HG03097 (cell line): Measurements from ENCODE around the gene ADGRD2.

ENCODE experiments used
- ATAC-seq: cut with Tn5 transposase; IDR thresholded peaks from one replicate; pipeline ENCODE4 v1.9.1; 2021; ENCODE audit not compliant: unreplicated experiment, low FRiP score

Gene ADGRD2

DNA sequence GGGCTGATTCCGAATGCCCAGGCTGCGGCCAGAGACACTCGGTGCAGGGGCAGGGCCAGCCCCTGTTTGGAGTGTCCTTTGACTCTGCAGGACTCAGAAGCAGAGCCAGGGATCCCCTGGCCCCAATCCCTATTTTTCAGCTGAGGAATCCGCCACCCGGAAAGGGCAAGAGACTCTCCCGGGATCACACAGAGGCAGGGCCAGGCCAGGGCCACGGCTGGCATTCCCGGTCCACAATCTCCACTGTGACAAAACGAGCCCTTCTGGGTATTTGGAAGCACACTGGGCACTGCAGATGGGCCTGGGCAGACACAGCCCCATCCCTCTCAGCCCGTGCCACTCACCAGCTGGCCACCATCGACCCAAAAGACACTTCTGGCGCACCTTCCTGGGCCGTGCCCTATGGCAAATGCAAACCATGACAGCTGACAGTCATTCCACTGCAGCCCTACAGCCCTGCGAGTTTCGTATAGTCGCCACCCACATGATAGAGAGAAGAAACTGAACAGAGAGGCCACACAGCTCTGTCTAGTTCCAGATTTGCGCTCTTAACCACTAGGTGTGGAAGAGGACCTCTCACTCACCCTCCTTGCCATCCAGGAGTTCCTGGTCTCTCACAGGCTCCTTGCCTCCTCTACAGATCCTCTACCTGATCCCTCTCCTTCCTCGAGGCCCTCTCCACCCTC lies 43.7 kb downstream of the ADGRD2 start:
- ATAC-seq: no peak

DNA sequence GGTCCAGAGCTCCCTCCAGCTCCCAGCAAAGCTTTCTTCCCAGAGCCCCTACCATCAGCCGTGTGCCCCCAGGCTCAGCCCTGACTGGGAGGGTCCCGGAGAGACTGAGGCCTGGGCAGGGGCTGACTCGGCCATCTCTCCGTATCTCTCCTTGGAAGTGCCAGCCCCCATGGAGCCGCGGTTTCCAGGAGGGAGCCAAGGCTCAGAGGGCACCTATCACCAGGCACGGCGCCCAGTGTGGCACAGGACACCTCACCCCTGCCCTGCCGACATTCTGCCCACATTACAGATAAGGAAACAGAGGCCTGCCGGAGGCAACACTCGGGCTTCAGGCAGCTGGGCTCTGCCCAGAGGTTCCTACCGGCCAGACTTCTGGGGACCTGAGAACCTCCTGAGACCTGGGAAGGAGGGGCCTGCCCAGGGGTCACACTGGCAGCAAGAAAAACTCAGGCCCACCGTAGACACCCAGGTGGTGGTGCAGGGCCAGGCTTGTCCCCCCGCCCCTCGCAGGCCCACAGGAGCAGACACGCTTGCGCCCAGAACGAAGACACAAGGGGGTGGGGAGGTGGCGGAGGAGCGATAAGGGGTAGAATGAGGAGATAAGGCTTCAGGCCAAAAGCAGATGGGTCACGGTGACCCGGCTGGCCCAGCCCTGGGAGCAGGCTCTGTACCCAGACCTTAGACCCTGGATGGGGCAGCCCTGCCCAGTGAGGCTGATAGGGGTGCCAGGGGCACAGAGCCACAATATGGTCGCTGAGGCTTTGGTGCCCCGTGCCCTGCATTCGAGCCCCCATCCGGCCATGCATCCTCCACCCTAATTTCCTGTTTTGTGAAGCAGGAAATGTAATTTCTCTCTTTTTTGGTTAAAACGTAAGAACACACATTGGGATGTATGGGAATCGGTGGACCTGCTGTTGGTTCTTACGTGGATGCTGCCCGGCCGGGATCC lies 45.1 kb downstream of the ADGRD2 start:
- no peak for ATAC-seq

DNA sequence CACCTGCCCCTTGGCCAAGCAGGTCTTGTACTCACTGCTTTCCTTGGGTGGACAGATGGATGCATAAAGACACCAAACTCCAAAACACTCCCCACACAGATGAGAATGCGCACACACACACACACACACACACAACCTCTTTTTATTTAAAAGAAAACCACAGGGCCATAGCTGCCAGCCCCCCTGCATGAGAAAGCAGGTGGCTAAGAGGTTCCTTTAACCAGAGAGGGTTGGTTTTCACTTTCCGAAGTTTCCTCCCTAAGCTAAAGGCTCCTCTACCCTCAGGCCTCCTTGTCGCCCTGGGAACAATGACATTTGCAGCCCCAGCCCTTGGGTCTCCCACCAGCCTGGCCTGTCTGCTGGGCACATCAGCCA lies 45.8 kb downstream of the ADGRD2 start:
- ATAC-seq: no peak

GRCh38 chr9:124496463-124496862 lies 46.2 kb downstream of the ADGRD2 start:
- ATAC-seq: no peak

GRCh38 chr9:124497441-124497840 lies 47.2 kb downstream of the ADGRD2 start:
- no peak for ATAC-seq

DNA sequence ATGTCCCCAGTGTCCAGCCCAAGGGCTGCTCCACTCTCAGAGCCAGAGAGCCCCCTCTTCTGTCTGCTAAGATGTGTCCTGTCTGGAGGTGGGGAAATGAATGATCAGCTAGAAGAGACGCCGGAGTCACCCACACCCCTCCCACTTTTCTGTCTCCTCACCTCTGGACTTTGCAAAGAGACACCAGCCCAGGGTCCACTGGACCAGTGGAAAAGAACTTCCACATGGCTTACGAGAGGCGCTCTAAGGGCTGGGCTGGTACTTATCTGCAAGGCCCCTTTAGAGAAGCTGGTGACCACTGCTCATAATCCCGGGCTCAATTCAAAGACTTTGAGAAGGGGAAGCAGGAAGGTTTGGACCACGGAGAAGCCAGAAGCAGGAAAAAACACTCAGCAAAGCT lies 47.8 kb downstream of the ADGRD2 start:
- no peak for ATAC-seq

GRCh38 chr9:124498499-124499146 lies 48.4 kb downstream of the ADGRD2 start:
- no peak for ATAC-seq

DNA sequence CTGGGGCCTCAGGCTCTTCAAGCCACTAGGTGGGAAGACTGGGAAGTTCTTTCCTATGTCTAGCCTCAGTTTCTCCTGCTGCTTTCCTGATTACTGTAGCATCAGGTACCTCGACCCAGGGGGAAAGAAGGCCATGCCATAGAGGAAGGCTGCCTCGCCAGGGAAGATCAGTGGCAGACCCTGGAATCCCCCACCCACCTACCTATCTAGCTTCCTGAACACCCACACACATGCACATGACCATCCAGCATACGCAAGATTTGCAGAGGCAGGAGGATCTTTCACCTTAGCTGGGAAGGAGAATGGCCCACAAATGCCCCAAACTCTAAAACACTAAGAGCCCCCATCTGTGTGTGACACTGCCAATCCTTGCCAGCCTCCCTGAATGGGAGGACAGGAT lies 49.0 kb downstream of the ADGRD2 start:
- no peak for ATAC-seq

GRCh38 chr9:124500028-124500795 lies 50.0 kb downstream of the ADGRD2 start:
- ATAC-seq: no peak

DNA sequence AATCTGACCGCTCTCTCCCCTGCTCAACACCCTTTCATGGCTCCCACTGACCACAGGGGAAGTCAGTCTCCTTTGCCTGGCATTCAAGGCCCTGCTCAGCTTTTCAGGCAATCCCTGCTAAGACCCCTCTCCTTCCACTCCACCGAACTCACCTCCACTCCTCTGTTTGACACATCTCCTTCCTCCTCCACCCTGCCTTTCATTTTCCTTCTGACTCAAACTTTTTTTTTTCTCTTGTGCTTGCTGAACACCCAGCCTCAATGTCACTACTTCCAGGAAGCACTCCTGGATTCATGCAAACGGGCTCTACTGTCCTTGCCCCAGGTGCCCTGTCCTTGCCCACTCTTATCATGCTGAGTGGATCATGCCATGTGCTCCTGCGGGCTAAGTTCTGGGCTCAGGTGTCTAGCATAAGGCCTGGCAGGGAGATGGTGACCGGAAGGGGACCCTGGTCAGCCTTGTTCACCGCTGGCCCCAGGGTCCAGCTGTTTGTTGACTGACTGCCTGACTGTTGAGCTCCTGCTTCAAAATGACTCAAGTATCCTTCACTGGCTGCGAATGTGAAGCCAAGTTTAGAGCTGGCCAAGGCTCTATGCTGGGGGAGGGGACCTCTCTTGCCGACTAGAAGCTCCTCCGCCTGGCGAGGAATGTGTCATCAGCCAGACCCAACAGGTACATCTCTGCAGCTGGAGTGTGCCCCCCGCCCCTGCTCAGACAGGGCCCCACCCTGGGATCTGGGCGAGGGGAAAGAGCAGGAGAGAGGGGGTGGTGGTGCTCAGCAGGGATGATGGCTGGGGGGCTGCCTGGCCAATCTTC lies 50.8 kb downstream of the ADGRD2 start:
- no peak for ATAC-seq

- no peak for ATAC-seq
These were observed 51.6 kb downstream of the ADGRD2 start for GRCh38 chr9:124501771-124502320.

DNA sequence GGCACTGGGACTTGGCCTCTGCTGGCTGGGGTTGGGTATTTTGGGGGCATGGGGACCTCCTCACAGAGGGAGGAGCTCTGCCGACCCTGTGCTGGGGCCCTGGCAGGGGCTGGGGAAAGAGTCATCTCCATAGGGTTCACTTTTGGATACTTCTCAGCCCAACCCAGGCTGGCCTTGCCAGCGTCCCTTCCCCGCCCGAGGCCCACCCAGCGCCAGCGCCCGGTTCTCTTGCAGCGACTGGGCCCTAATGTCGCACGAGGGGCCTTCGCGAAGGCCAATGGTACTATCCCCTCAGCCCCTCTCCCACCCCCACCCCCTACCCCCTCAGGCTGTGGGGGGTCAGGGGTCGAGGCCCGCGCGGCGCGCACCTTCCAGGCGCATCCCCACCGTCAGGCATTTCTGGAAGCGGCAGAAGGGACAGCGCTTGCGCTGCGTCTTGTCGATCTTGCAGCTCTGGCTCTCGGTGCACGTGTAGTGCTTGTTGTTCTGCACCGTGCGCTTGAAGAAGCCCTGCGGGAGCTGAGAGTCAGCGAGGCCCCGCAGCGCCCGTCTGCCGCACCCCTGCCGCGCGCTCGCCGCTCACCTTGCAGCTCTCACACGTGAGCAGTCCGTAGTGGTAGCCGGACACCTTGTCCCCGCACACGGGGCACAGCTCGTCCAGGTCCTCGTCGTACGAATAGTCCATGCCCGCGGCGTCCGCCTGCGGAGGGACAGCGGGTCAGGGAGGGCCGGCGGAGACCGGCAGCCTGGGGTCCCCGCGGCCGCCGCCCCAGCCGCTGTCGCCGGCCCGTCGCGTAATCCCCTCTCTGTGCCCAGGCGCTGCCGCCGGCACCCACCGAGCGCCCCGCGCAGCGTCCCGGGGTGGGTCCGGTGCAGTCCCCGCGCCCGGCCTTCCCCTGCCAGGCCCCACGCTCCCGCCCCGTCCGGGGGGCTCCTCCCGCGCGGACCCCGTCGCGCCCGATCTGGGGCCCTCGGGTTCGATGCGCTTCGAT lies 52.8 kb downstream of the ADGRD2 start:
- no peak for ATAC-seq

GRCh38 chr9:124503713-124504529 lies 53.7 kb downstream of the ADGRD2 start:
- no peak for ATAC-seq

DNA sequence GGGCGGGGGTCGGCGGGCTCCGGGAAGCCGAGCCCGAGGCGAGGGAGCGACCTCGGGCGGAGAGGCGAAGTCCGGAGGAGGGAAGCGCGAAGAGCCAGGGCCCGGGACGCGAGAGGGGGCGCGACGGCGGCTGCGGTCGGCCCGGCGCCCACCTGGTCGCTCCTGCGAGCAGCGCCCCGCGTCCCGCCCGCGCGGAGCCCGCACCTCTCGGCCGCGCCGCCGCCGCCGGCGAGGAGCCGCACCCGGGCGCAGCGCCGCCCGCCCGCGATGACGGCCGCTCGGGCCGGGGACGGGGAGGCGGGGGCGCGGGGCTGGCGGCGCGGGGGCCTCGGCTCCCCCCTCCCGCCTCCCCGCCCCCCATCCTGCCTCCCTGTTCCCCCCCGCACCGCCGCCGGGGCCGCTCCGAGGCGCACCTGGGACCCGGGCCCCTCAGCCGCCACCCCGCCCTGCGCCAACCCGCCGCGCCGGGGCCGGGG lies 54.3 kb downstream of the ADGRD2 start:
- no peak for ATAC-seq

GRCh38 chr9:124505006-124505900 lies 55.0 kb downstream of the ADGRD2 start:
- no peak for ATAC-seq

- no peak for ATAC-seq
These were observed 55.7 kb downstream of the ADGRD2 start for GRCh38 chr9:124505901-124506346.
